Panc1 (cell line): ENCODE measurements around the gene NRP2. TPM values are rescaled to one million over a fixed set of nuclear protein-coding genes. Genes with fewer than 3 reads are reported as not detected.

Source experiments
- ATAC-seq: fragments of 200-7000 bp; cut with Tn5 transposase; 2 replicates; pipeline ENCODE4 v1.9.1; 2020; ENCODE audit warnings: mild to moderate bottlenecking, moderate library complexity
- BruUV-seq: library from RNA; stranded (reverse); fragments of 400-500 nt; replicated peaks from 2 replicates; lab custom pipeline; 2021; lab: Mats Ljungman, UMichigan
- CTCF ChIA-PET: fragments of 300-600 bp; sonication (Branson Sonifier 250); formaldehyde crosslinking; loops from one replicate; lab custom pipeline; 2022; ENCODE audit warnings: antibody characterized with exemption; lab: Charles Lee
- POLR2A ChIA-PET: fragments of 300-600 bp; sonication (Branson Sonifier 250); formaldehyde crosslinking; loops from one replicate; lab custom pipeline; 2022; ENCODE audit warnings: antibody characterized with exemption; lab: Charles Lee
- DNase-seq: peaks from one replicate; pipeline ENCODE4 v3.0.0-alpha.2; 2010; ENCODE audit warnings: low read depth, low spot score
- H3K27ac ChIP-seq: 2 replicates; pipeline ENCODE4 v1.5.1; 2011; ENCODE audit warnings: mild to moderate bottlenecking, low read length, inconsistent platforms
- H3K27me3 ChIP-seq: fragments of 200-500 bp; sonication (Bioruptor generic); 2 replicates; pipeline ENCODE4 v1.6.0; 2014; ENCODE audit warnings: low read length, inconsistent platforms; ENCODE audit not compliant: control insufficient read depth, insufficient read depth
- H3K36me3 ChIP-seq: fragments of 200-500 bp; sonication (Bioruptor generic); 2 replicates; pipeline ENCODE4 v1.5.1; 2014; ENCODE audit warnings: inconsistent platforms, mild to moderate bottlenecking, low read length, moderate library complexity; ENCODE audit not compliant: control insufficient read depth, insufficient read depth
- H3K4me1 ChIP-seq: 2 replicates; pipeline ENCODE4 v1.5.1; 2011; ENCODE audit warnings: inconsistent platforms, mild to moderate bottlenecking, low read length, moderate library complexity; ENCODE audit not compliant: control insufficient read depth, insufficient read depth
- H3K4me3 ChIP-seq, 2 experiments: 2 replicates each; pipeline ENCODE4 v1.5.1; 2011 to 2012; ENCODE audit warnings: low read depth in 2 of 2, low read length in 2 of 2, mild to moderate bottlenecking in 2 of 2, inconsistent platforms in 1 of 2, moderate library complexity in 1 of 2
- H3K9me3 ChIP-seq: fragments of 200-500 bp; sonication (Bioruptor generic); 2 replicates; pipeline ENCODE4 v1.5.1; 2014; ENCODE audit warnings: low read depth, mild to moderate bottlenecking, inconsistent platforms, low read length, moderate library complexity; ENCODE audit not compliant: control insufficient read depth, insufficient read depth
- CTCF ChIP-seq: fragments of 450-650 bp; IDR thresholded peaks from 2 replicates; pipeline ENCODE4 v1.5.1; 2017; ENCODE audit warnings: mild to moderate bottlenecking
- POLR2AphosphoS5 ChIP-seq: IDR thresholded peaks from 2 replicates; pipeline ENCODE4 v1.6.1; 2012; ENCODE audit warnings: mild to moderate bottlenecking, low read depth, low read length, moderate library complexity
- REST ChIP-seq, 2 experiments: IDR thresholded peaks; 2 replicates each; pipeline ENCODE4 v1.6.1; 2011 to 2012; ENCODE audit warnings: low read depth in 2 of 2, control low read depth in 1 of 2, low read length in 1 of 2, mild to moderate bottlenecking in 1 of 2, moderate library complexity in 1 of 2; ENCODE audit not compliant: insufficient read depth in 1 of 2
- SIN3A ChIP-seq: IDR thresholded peaks from 2 replicates; pipeline ENCODE4 v1.6.1; 2012; ENCODE audit warnings: low read depth, mild to moderate bottlenecking, low read length, moderate library complexity, borderline replicate concordance; ENCODE audit not compliant: insufficient read depth
- TCF7L2 ChIP-seq: IDR thresholded peaks from 2 replicates; pipeline ENCODE4 v1.6.1; 2011; ENCODE audit warnings: mild to moderate bottlenecking, low read depth, low read length, inconsistent platforms
- in situ Hi-C: cut with HindIII; loops from 2 replicates; pipeline ENCODE4 v1.10.0; 2016; ENCODE audit warnings: low sequenced_read_pairs, low pct_unique_long_range_greater_than_20kb
- intact Hi-C: fragments of 100-400 bp; cut with micrococcal nuclease; formaldehyde crosslinking; loops from one replicate; pipeline ENCODE4 v1.10.0; 2022; ENCODE audit not compliant: unreplicated experiment
- total RNA-seq: library from RNA; stranded (reverse); gene quantifications from one replicate; pipeline ENCODE4 v1.2.1, GENCODE V29; 2021; ENCODE audit not compliant: unreplicated experiment

Gene NRP2
- total RNA-seq, 1 experiment from 2014 or later: 6.7 TPM

- POLR2A ChIA-PET: no interaction called here
- DNase-seq: no peak
- ATAC-seq: no peak
- TF ChIP-seq REST (IDR thresholded peaks at IDR 0.05; ENCODE audit: insufficient read depth in 1 of 2, low read depth in 2 of 2, low read length in 1 of 2) (no peak), SIN3A (no peak), CTCF (no peak), POLR2AphosphoS5 (no peak), TCF7L2 (no peak)
- Histone ChIP-seq H3K27ac (no peak overlapping the region), H3K4me1 (no peaks in the 10 kb centered on the region), H3K36me3 (no peaks in the 10 kb centered on the region), H3K27me3 (0 out of 2 replicates have a peak, but pooled peaks cover 2% of the 10 kb centered on the region), H3K4me3 (no peak overlapping the region), H3K9me3 (no peaks in the 10 kb centered on the region)
- BruUV-seq: no TSS peak
- CTCF ChIA-PET: no interaction called here
- intact Hi-C loops (no loop called here), in situ Hi-C loops (no loop called here)
Observed at GRCh38 chr2:205646680-205647079, 35.6 kb upstream of the NRP2 start.

- H3K9me3 ChIP-seq: no peaks in the 10 kb centered on the region
- DNase-seq (no peak), ATAC-seq (no peak)
- H3K27me3 ChIP-seq: no peaks in the 10 kb centered on the region
- BruUV-seq: no TSS peak
- H3K4me3 ChIP-seq: no peak overlapping the region
- H3K4me1 ChIP-seq: no peaks in the 10 kb centered on the region
- no peak for TF ChIP-seq CTCF
- TF ChIP-seq REST (IDR thresholded peaks at IDR 0.05; ENCODE audit: insufficient read depth in 1 of 2, low read depth in 2 of 2, low read length in 1 of 2): no peak
- TF ChIP-seq POLR2AphosphoS5: no peak
- no peak for TF ChIP-seq SIN3A
- TF ChIP-seq TCF7L2: no peak
- intact Hi-C loops: no loop called here
- no peaks in the 10 kb centered on the region for H3K36me3 ChIP-seq
- no peak overlapping the region for H3K27ac ChIP-seq
- ChIA-PET CTCF (no interaction called here), POLR2A (no interaction called here)
- in situ Hi-C loops: no loop called here
Observed at GRCh38 chr2:205650450-205650849, 31.9 kb upstream of the NRP2 start.
